A549 (cell line): ENCODE results near the gene CMYA5. TPM values are rescaled to one million over a fixed set of nuclear protein-coding genes. Genes with fewer than 3 reads are reported as not detected.
"Not testable (repeated sequence)": the region's sequence is repeated elsewhere in the genome, so short reads cannot be mapped to it uniquely, and the experiment has no call there.

Source experiments
- ATAC-seq, 2 experiments: fragments of 200-7000 bp in 1 of 2; fragments of >200 bp in 1 of 2; cut with Nextera tagmentation in 1 of 2; cut with Tn5 transposase in 1 of 2; 3 replicates each; pipeline versions ENCODE4 v1.8.0 to v1.9.1; 2018 to 2020; ENCODE audit warnings: mild to moderate bottlenecking in 1 of 2, moderate library complexity in 1 of 2
- CTCF ChIA-PET: fragments of 300-600 bp; sonication (Branson Sonifier 250); formaldehyde crosslinking; extraction: SDS; loops from one replicate; lab custom pipeline; 2021; ENCODE audit warnings: antibody characterized with exemption, inconsistent platforms; lab: Yijun Ruan, JAX
- POLR2A ChIA-PET: fragments of 350-600 bp; formaldehyde crosslinking; extraction: SDS; loops from one replicate; lab custom pipeline; 2021; ENCODE audit warnings: antibody characterized with exemption, inconsistent platforms; lab: Yijun Ruan, JAX
- DNase-seq, 2 experiments: peaks; one replicate each; pipeline versions ENCODE4 v3.0.0 to v3.0.0-alpha.2; 2011 to 2016; ENCODE audit warnings: low read depth in 1 of 2, low spot score in 1 of 2
- FAIRE-seq: peaks from 2 replicates; lab custom pipeline; 2011; peaks lifted over from hg19 to GRCh38; lab: Jason Lieb, UNC
- H3K27ac ChIP-seq, 2 experiments: fragments of >200 bp; sonication (Bioruptor Twin); formaldehyde crosslinking; 3 replicates each; pipeline ENCODE4 v1.5.1; 2016 to 2017
- H3K4me1 ChIP-seq: fragments of >200 bp; sonication (Bioruptor Twin); formaldehyde crosslinking; 3 replicates; pipeline ENCODE4 v1.6.1; 2016
- H3K4me2 ChIP-seq: fragments of >200 bp; sonication (Bioruptor Twin); formaldehyde crosslinking; 3 replicates; pipeline ENCODE4 v1.6.1; 2016
- H3K4me3 ChIP-seq: fragments of >200 bp; sonication (Bioruptor Twin); formaldehyde crosslinking; 3 replicates; pipeline ENCODE4 v1.5.1; 2016
- H3K9me3 ChIP-seq: fragments of >200 bp; sonication (Bioruptor Twin); formaldehyde crosslinking; 3 replicates; pipeline ENCODE4 v1.6.1; 2016
- CBX8 ChIP-seq: fragments of 200-600 bp; sonication (generic); IDR thresholded peaks from 2 replicates; pipeline ENCODE4 v1.6.1; 2016
- CEBPB ChIP-seq, 2 experiments: fragments of >200 bp in 1 of 2; sonication (Bioruptor Twin) in 1 of 2; formaldehyde crosslinking in 1 of 2; IDR thresholded peaks; 2 replicates each; pipeline ENCODE4 v1.6.1; 2012 to 2016
- CHD2 ChIP-seq: fragments of 150-350 bp; IDR thresholded peaks from 2 replicates; pipeline ENCODE4 v1.6.1; 2014; ENCODE audit warnings: low read length; ENCODE audit not compliant: partially characterized antibody
- EHF ChIP-seq: fragments of 250-450 bp; sonication (Bioruptor Pico); IDR thresholded peaks from 2 replicates; pipeline ENCODE4 v1.5.0; 2020; ENCODE audit warnings: mild to moderate bottlenecking
- FOSL2 ChIP-seq, 2 experiments: fragments of 450-650 bp in 1 of 2; fragments of >200 bp in 1 of 2; sonication (Bioruptor Twin) in 1 of 2; formaldehyde crosslinking; IDR thresholded peaks; 2 replicates each; pipeline versions ENCODE4 v1.5.0 to v1.6.1; 2016 to 2020; ENCODE audit warnings: mild to moderate bottlenecking in 1 of 2, moderate library complexity in 1 of 2
- HDAC2 ChIP-seq: fragments of 200-600 bp; sonication (generic); IDR thresholded peaks from 2 replicates; pipeline ENCODE4 v1.6.1; 2016
- JUNB ChIP-seq: fragments of >200 bp; sonication (Bioruptor Twin); formaldehyde crosslinking; IDR thresholded peaks from 2 replicates; pipeline ENCODE4 v1.6.1; 2016
- MAZ ChIP-seq: fragments of 150-350 bp; IDR thresholded peaks from 2 replicates; pipeline ENCODE4 v1.6.1; 2014; ENCODE audit warnings: antibody characterized with exemption, low read depth, low read length, borderline replicate concordance
- MYC ChIP-seq: IDR thresholded peaks from 2 replicates; pipeline ENCODE4 v1.6.1; 2012; ENCODE audit warnings: mild to moderate bottlenecking, inconsistent platforms, low read length, improper control_type of control experiment, borderline replicate concordance
- NR3C1 ChIP-seq: fragments of >200 bp; sonication (Bioruptor Twin); formaldehyde crosslinking; IDR thresholded peaks from 3 replicates; pipeline ENCODE4 v1.6.1; 2017
- PHF8 ChIP-seq: fragments of 200-600 bp; sonication (generic); IDR thresholded peaks from 2 replicates; pipeline ENCODE4 v1.6.1; 2016; ENCODE audit warnings: low read depth, mild to moderate bottlenecking, antibody characterized with exemption, moderate library complexity, borderline replicate concordance
- RAD21 ChIP-seq, 2 experiments: fragments of >200 bp in 1 of 2; sonication (Bioruptor Twin) in 1 of 2; formaldehyde crosslinking in 1 of 2; IDR thresholded peaks in 1 of 2; conservative IDR thresholded peaks in 1 of 2; 2 replicates in 1 of 2; 3 replicates in 1 of 2; pipeline ENCODE4 v1.6.1; 2012 to 2018; ENCODE audit warnings: inconsistent platforms in 1 of 2
- RCOR1 ChIP-seq: fragments of 150-350 bp; IDR thresholded peaks from 2 replicates; pipeline ENCODE4 v1.6.1; 2014; ENCODE audit warnings: antibody characterized with exemption, low read length, low read depth
- RNF2 ChIP-seq: fragments of 200-600 bp; sonication (generic); IDR thresholded peaks from 2 replicates; pipeline ENCODE4 v1.6.1; 2016; ENCODE audit warnings: low read depth, mild to moderate bottlenecking, antibody characterized with exemption, moderate library complexity, borderline replicate concordance
- SREBF2 ChIP-seq: fragments of 450-650 bp; IDR thresholded peaks from 2 replicates; pipeline ENCODE4 v1.6.1; 2014; ENCODE audit warnings: mild to moderate bottlenecking, moderate library complexity
- TFCP2L1 ChIP-seq: fragments of 250-450 bp; sonication (Bioruptor Pico); IDR thresholded peaks from 2 replicates; pipeline ENCODE4 v1.5.0; 2021; ENCODE audit warnings: mild to moderate bottlenecking
- ZC3H11A ChIP-seq: fragments of 450-650 bp; IDR thresholded peaks from 2 replicates; pipeline ENCODE4 v1.6.1; 2014; ENCODE audit warnings: antibody characterized with exemption, mild to moderate bottlenecking
- ZNF302 ChIP-seq: fragments of 250-450 bp; sonication (Bioruptor Pico); IDR thresholded peaks from 2 replicates; pipeline ENCODE4 v1.9.0; 2021; ENCODE audit warnings: inconsistent platforms, mild to moderate bottlenecking, moderate library complexity
- WGBS: methylation state at CpG from one replicate; pipeline ENCODE4 v1.1.6; 2017; ENCODE audit errors: missing lambda C conversion rate; 5-methylcytosine and 5-hydroxymethylcytosine counted together
- polyA plus RNA-seq, 4 experiments: library from polyadenylated mRNA; depleted of rRNA in 3 of 4; stranded (reverse); fragments of >200 nt; fragmentation: RNase III in 1 of 4; extraction: RNeasy Plus Mini Kit Qiagen cat#74134 plus additional on column Dnase treatment in 1 of 4; gene quantifications; 2 replicates in 3 of 4; 3 replicates in 1 of 4; pipeline ENCODE4 v1.2.3, GENCODE V29; 2011 to 2017
- TF ChIP-seq, protein P1 (sequence below): fragments of 450-650 bp; IDR thresholded peaks from 2 replicates; pipeline ENCODE4 v1.6.1; 2014; ENCODE audit warnings: antibody characterized with exemption
- TF ChIP-seq, protein P2 (sequence below): fragments of 200-600 bp; sonication (generic); IDR thresholded peaks from 2 replicates; pipeline ENCODE4 v1.6.1; 2016; ENCODE audit warnings: antibody characterized with exemption, mild to moderate bottlenecking, moderate library complexity
- TF ChIP-seq, protein P3 (sequence below): fragments of >200 bp; sonication (Bioruptor Twin); formaldehyde crosslinking; IDR thresholded peaks from 2 replicates; pipeline ENCODE4 v1.6.1; 2016
- TF ChIP-seq, protein P4 (sequence below): fragments of >200 bp; sonication (Bioruptor Twin); formaldehyde crosslinking; IDR thresholded peaks from 3 replicates; pipeline ENCODE4 v1.5.1; 2016
- TF ChIP-seq, protein P5 (sequence below): fragments of 250-450 bp; sonication (Bioruptor Pico); IDR thresholded peaks from 2 replicates; pipeline ENCODE4 v1.5.0; 2020; ENCODE audit warnings: low read depth, mild to moderate bottlenecking, moderate library complexity

The CMYA5 gene
- polyA plus RNA-seq, 2 of the 4 experiments (the other 2 are of a cell fraction): 0.10 to 0.61 TPM

DNA sequence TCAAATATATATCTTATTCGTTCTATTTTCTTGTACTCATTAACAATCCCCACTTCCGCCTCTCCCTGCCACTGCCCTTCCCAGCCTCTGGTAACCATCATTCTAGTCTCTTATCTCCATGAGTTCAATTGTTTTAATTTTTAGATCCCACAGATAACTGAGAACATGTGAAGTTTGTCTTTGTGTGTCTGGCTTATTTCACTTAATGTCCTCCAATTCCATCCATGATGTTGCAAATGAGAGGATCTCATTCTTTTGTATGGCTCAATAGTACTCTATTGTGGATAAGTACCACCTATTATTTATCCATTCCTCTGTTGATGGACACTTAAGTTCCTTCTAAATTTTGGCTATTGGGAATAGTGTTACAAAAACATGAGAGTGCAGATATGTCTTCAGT is 17.2 kb upstream of the CMYA5 start:
- DNase-seq: no peak
- ChIA-PET POLR2A (no interaction called here), CTCF (no interaction called here)
- Histone ChIP-seq H3K4me1 (no peaks in the 10 kb centered on the region), H3K27ac (no peak overlapping the region), H3K9me3 (no peaks in the 10 kb centered on the region), H3K4me3 (no peak overlapping the region), H3K4me2 (no peak overlapping the region)
- TF ChIP-seq, protein P1, sequence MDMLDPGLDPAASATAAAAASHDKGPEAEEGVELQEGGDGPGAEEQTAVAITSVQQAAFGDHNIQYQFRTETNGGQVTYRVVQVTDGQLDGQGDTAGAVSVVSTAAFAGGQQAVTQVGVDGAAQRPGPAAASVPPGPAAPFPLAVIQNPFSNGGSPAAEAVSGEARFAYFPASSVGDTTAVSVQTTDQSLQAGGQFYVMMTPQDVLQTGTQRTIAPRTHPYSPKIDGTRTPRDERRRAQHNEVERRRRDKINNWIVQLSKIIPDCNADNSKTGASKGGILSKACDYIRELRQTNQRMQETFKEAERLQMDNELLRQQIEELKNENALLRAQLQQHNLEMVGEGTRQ: no peak
- TF ChIP-seq ZNF302 (no peak), MAZ (no peak), FOSL2 (IDR thresholded peaks at IDR 0.05) (no peak), FOSL2 (CRISPR knock-in tag; IDR thresholded peaks at IDR 0.05) (no peak), CEBPB (IDR thresholded peaks at IDR 0.05) (no peak)
- 91% methylated on average over 2 of the region's 2 CpGs for WGBS
- ATAC-seq: no peak
- no peak for FAIRE-seq

DNA sequence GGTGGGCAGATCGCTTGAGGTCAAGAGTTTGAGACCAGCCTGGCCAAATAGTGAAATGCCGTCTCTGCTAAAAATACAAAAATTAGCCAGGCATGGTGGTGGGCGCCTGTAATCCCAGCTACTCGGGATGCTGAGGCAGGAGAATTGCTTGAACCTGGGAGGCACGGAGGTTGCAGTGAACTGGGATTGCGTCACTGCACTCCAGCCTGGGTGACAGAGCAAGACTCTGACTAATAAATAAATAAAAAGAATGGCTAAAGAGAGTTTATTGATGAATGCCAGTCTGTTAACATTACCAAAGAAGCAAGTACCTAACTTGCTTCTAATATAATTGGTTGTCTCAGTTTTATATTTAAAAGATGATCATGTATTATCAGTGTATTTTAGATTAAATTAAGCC is 13.3 kb upstream of the CMYA5 start:
- H3K4me3 ChIP-seq, FAIRE-seq, H3K27ac ChIP-seq, POLR2A ChIA-PET, H3K4me2 ChIP-seq, ATAC-seq, H3K4me1 ChIP-seq, DNase-seq, H3K9me3 ChIP-seq: not testable (repeated sequence)
- CTCF ChIA-PET: interaction anchor here (1.2 kb wide), 1 partner anchor 10 kb away, joined by 4 read pairs; no protein-coding TSS in a partner anchor
- peak in 1 of 2 experiments; percentile 49; a peak in 2 of 4 replicates for TF ChIP-seq CEBPB (IDR thresholded peaks at IDR 0.05)
- 90% methylated on average over 6 of the region's 6 CpGs for WGBS

DNA sequence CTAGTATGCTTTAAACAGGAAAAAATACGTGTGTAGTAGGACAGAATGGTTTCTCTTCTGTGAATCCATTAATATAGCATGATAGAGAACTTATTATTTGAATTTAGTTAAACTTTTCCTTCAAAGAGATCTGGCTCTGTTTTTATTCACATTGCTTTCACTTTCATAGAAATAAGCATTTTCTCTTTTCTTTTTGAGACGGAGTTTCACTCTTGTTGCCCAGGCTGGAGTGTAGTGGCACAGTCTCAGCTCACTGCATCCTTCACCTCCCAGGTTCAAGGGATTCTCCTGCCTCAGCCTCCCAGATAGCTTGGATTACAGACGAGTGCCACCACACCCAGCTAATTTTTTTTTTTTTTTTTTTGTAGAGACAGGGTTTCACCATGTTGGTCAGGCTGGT is 7.5 kb upstream of the CMYA5 start:
- H3K4me2 ChIP-seq, POLR2A ChIA-PET, H3K4me3 ChIP-seq, ATAC-seq, DNase-seq, H3K27ac ChIP-seq, FAIRE-seq, H3K9me3 ChIP-seq: not testable (repeated sequence)
- H3K4me1 ChIP-seq: peaks cover 15% of the 10 kb centered on the region; the same call in 2 of the 3 replicates
- 80% methylated on average over 3 of the region's 3 CpGs for WGBS
- CTCF ChIA-PET: interaction anchor here (0.6 kb wide), 1 partner anchor 1508 kb away, joined by 3 read pairs; no protein-coding TSS in a partner anchor

DNA sequence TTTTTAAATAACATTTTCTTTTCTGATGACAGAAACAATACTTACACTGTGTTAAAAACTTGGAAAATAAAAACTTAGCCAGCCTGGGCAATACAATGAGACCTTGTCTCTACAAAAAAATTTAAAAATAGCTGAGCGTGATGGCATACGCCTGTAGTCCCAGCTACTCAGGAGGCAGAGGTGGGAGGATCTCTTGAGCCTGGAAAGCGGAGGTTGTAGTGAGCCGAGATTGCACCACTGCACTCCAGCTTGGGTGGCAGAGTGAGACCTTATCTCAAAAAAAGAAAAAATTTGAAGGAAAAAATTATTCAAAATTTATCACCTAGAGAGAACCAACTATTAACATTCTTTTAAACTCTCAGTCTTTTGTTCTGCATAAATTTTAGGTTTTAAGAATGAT is 4.9 kb upstream of the CMYA5 start:
- DNase-seq (no peak), ATAC-seq (no peak), FAIRE-seq (no peak)
- H3K9me3 ChIP-seq: no peaks in the 10 kb centered on the region
- peaks cover 15% of the 10 kb centered on the region; the same call in 2 of the 3 replicates for H3K4me1 ChIP-seq
- WGBS: 96% methylated on average over 4 of the region's 4 CpGs
- CTCF ChIA-PET: no interaction called here
- H3K4me3 ChIP-seq: no peak overlapping the region
- POLR2A ChIA-PET: interaction anchor here (0.7 kb wide), 1 partner anchor 73 kb away, joined by 3 read pairs; no protein-coding TSS in a partner anchor
- no peak overlapping the region for H3K4me2 ChIP-seq
- no peak overlapping the region for H3K27ac ChIP-seq
- TF ChIP-seq CHD2 (no peak), EHF (CRISPR knock-in tag) (no peak), TFCP2L1 (CRISPR knock-in tag) (no peak), CEBPB (IDR thresholded peaks at IDR 0.05) (no peak), SREBF2 (no peak), HDAC2 (no peak), ZC3H11A (no peak), MYC (no peak), NR3C1 (no peak), RAD21 (conservative IDR thresholded peaks at IDR 0.05 in 1 of 2, IDR thresholded peaks at IDR 0.05 in 1 of 2) (no peak), CBX8 (no peak), RCOR1 (no peak), RNF2 (no peak), PHF8 (no peak), JUNB (no peak)
- TF ChIP-seq, protein P2, sequence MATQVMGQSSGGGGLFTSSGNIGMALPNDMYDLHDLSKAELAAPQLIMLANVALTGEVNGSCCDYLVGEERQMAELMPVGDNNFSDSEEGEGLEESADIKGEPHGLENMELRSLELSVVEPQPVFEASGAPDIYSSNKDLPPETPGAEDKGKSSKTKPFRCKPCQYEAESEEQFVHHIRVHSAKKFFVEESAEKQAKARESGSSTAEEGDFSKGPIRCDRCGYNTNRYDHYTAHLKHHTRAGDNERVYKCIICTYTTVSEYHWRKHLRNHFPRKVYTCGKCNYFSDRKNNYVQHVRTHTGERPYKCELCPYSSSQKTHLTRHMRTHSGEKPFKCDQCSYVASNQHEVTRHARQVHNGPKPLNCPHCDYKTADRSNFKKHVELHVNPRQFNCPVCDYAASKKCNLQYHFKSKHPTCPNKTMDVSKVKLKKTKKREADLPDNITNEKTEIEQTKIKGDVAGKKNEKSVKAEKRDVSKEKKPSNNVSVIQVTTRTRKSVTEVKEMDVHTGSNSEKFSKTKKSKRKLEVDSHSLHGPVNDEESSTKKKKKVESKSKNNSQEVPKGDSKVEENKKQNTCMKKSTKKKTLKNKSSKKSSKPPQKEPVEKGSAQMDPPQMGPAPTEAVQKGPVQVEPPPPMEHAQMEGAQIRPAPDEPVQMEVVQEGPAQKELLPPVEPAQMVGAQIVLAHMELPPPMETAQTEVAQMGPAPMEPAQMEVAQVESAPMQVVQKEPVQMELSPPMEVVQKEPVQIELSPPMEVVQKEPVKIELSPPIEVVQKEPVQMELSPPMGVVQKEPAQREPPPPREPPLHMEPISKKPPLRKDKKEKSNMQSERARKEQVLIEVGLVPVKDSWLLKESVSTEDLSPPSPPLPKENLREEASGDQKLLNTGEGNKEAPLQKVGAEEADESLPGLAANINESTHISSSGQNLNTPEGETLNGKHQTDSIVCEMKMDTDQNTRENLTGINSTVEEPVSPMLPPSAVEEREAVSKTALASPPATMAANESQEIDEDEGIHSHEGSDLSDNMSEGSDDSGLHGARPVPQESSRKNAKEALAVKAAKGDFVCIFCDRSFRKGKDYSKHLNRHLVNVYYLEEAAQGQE: no peak
- TF ChIP-seq, protein P3, sequence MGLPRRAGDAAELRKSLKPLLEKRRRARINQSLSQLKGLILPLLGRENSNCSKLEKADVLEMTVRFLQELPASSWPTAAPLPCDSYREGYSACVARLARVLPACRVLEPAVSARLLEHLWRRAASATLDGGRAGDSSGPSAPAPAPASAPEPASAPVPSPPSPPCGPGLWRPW: no peak
- TF ChIP-seq, protein P4, sequence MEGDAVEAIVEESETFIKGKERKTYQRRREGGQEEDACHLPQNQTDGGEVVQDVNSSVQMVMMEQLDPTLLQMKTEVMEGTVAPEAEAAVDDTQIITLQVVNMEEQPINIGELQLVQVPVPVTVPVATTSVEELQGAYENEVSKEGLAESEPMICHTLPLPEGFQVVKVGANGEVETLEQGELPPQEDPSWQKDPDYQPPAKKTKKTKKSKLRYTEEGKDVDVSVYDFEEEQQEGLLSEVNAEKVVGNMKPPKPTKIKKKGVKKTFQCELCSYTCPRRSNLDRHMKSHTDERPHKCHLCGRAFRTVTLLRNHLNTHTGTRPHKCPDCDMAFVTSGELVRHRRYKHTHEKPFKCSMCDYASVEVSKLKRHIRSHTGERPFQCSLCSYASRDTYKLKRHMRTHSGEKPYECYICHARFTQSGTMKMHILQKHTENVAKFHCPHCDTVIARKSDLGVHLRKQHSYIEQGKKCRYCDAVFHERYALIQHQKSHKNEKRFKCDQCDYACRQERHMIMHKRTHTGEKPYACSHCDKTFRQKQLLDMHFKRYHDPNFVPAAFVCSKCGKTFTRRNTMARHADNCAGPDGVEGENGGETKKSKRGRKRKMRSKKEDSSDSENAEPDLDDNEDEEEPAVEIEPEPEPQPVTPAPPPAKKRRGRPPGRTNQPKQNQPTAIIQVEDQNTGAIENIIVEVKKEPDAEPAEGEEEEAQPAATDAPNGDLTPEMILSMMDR: no peak
- TF ChIP-seq, protein P5, sequence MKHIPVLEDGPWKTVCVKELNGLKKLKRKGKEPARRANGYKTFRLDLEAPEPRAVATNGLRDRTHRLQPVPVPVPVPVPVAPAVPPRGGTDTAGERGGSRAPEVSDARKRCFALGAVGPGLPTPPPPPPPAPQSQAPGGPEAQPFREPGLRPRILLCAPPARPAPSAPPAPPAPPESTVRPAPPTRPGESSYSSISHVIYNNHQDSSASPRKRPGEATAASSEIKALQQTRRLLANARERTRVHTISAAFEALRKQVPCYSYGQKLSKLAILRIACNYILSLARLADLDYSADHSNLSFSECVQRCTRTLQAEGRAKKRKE (CRISPR knock-in tag): no peak
